Measurements from ENCODE around the gene LPIN2.
"Not testable (repeated sequence)": the region's sequence is repeated elsewhere in the genome, so short reads cannot be mapped to it uniquely, and the experiment has no call there.

GRCh38 chr18:3028115-3028514, 15.2 kb upstream of the LPIN2 start:
- not testable (repeated sequence) for TF ChIP-seq POLR2A, POLR2AphosphoS5, EP300 (IDR thresholded peaks at IDR 0.05)
- TF ChIP-seq, protein P1, sequence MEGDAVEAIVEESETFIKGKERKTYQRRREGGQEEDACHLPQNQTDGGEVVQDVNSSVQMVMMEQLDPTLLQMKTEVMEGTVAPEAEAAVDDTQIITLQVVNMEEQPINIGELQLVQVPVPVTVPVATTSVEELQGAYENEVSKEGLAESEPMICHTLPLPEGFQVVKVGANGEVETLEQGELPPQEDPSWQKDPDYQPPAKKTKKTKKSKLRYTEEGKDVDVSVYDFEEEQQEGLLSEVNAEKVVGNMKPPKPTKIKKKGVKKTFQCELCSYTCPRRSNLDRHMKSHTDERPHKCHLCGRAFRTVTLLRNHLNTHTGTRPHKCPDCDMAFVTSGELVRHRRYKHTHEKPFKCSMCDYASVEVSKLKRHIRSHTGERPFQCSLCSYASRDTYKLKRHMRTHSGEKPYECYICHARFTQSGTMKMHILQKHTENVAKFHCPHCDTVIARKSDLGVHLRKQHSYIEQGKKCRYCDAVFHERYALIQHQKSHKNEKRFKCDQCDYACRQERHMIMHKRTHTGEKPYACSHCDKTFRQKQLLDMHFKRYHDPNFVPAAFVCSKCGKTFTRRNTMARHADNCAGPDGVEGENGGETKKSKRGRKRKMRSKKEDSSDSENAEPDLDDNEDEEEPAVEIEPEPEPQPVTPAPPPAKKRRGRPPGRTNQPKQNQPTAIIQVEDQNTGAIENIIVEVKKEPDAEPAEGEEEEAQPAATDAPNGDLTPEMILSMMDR (IDR thresholded peaks at IDR 0.05): not testable (repeated sequence)
